CD8-positive, alpha-beta memory T cell (primary cell): ENCODE data around the gene KATNAL2. TPM values are rescaled to one million over a fixed set of nuclear protein-coding genes. Genes with fewer than 3 reads are reported as not detected.

ENCODE experiments used
- CTCF ChIA-PET: fragments of 350-600 bp; sonication (Branson Sonifier 250); formaldehyde crosslinking; loops from one replicate; lab custom pipeline; 2021; ENCODE audit warnings: antibody characterized with exemption; lab: Charles Lee
- POLR2A ChIA-PET: fragments of 350-600 bp; sonication (Branson Sonifier 250); formaldehyde crosslinking; loops from one replicate; lab custom pipeline; 2021; ENCODE audit warnings: antibody characterized with exemption; lab: Charles Lee
- DNase-seq, 5 donors: peaks; one replicate each; pipeline versions ENCODE4 v3.0.0 to v3.0.0-alpha.2; 2020 to 2022; ENCODE audit warnings: mixed read lengths in 1 of 5
- H3K27ac ChIP-seq: one replicate; pipeline ENCODE4 v1.7.0; 2013; ENCODE audit warnings: low read depth, mild to moderate bottlenecking, low read length, moderate library complexity
- H3K27me3 ChIP-seq: 2 replicates; pipeline ENCODE4 v1.7.0; 2013; ENCODE audit warnings: low read length, mild to moderate bottlenecking; ENCODE audit not compliant: insufficient read depth, poor library complexity, severe bottlenecking
- H3K36me3 ChIP-seq: 2 replicates; pipeline ENCODE4 v1.7.0; 2013; ENCODE audit warnings: mild to moderate bottlenecking, low read length, moderate library complexity; ENCODE audit not compliant: insufficient read depth
- H3K4me1 ChIP-seq: 2 replicates; pipeline ENCODE4 v1.7.0; 2013; ENCODE audit warnings: mild to moderate bottlenecking, low read length, moderate library complexity; ENCODE audit not compliant: insufficient read depth
- H3K4me3 ChIP-seq: 2 replicates; pipeline ENCODE4 v1.7.0; 2013; ENCODE audit warnings: mild to moderate bottlenecking, low read length
- H3K9me3 ChIP-seq: 2 replicates; pipeline ENCODE4 v1.7.0; 2013; ENCODE audit warnings: mild to moderate bottlenecking, low read length
- H3K27ac Mint-ChIP-seq, 8 donors: one replicate each; pipeline ENCODE4 v1.8.0; 2020 to 2021; ENCODE audit warnings: mixed read lengths in 8 of 8, mild to moderate bottlenecking in 6 of 8, inconsistent platforms in 3 of 8, moderate library complexity in 3 of 8
- H3K27me3 Mint-ChIP-seq, 2 donors: one replicate each; pipeline ENCODE4 v1.8.0; 2020 to 2021; ENCODE audit warnings: mixed read lengths in 2 of 2, mild to moderate bottlenecking in 1 of 2, moderate library complexity in 1 of 2
- H3K36me3 Mint-ChIP-seq, 3 donors: one replicate each; pipeline ENCODE4 v1.8.0; 2020 to 2021; ENCODE audit warnings: mixed read lengths in 3 of 3, inconsistent platforms in 1 of 3, mild to moderate bottlenecking in 1 of 3
- H3K4me1 Mint-ChIP-seq, 3 donors: one replicate each; pipeline ENCODE4 v1.8.0; 2020 to 2021; ENCODE audit warnings: mixed read lengths in 3 of 3, inconsistent platforms in 1 of 3, mild to moderate bottlenecking in 1 of 3
- H3K4me3 Mint-ChIP-seq, 7 donors: one replicate each; pipeline ENCODE4 v1.8.0; 2020 to 2021; ENCODE audit warnings: mixed read lengths in 7 of 7, mild to moderate bottlenecking in 6 of 7, moderate library complexity in 4 of 7, inconsistent platforms in 2 of 7
- H3K9me3 Mint-ChIP-seq, 5 donors: one replicate each; pipeline ENCODE4 v1.8.0; 2020 to 2022; ENCODE audit warnings: mixed read lengths in 5 of 5, mild to moderate bottlenecking in 3 of 5, moderate library complexity in 2 of 5, inconsistent platforms in 1 of 5
- polyA plus RNA-seq: library from polyadenylated mRNA; unstranded; fragments of 300-500 nt; fragmentation: Illumina TruSeq; gene quantifications from one replicate; pipeline ENCODE4 v1.2.3, GENCODE V29; 2021
- total RNA-seq, 2 experiments: library from RNA; stranded (reverse); gene quantifications; one replicate each; pipeline ENCODE4 v1.2.3, GENCODE V29; 2021

The KATNAL2 gene
- total and polyA plus RNA-seq, 3 experiments from 2014 or later = 0.54 to 0.98 (median 0.82) TPM

DNA sequence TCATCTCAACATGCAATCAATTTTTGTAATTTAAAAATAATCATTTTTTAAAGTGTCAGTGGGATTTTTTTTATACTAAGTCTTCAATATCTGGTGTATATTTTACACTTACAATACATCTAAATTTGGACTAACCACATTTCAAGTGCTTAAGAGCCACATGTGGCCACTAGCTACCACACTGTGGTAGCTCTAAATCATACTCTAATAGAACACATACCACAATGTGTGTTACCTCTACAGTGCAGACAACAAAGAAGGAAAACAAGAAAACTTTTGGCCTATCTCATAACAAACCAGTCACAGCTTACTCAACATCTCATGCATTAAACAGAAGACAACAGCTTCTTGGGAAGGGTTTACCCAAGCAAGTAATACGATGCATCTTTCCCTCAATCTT lies 24.6 kb upstream of the KATNAL2 start:
- Mint-ChIP-seq H3K9me3 (peaks cover 0 to 14% (median 12%) of the 10 kb centered on the region in 5 donors), H3K27ac (peak overlapping the region in 2 of 8 donors; percentile 35 to 43), H3K4me3 (no peak overlapping the region), H3K4me1 (peaks cover 43 to 69% (median 64%) of the 10 kb centered on the region in 3 donors), H3K36me3 (peaks cover 30 to 40% (median 31%) of the 10 kb centered on the region in 3 donors), H3K27me3 (no peaks in the 10 kb centered on the region)
- Histone ChIP-seq H3K4me3 (no peak overlapping the region), H3K9me3 (peaks cover 7% of the 10 kb centered on the region), H3K27ac (no peak overlapping the region), H3K4me1 (no peaks in the 10 kb centered on the region), H3K36me3 (peaks cover 7% of the 10 kb centered on the region), H3K27me3 (no peaks in the 10 kb centered on the region)
- no peak for DNase-seq
- POLR2A ChIA-PET = no interaction called here
- CTCF ChIA-PET = no interaction called here

DNA sequence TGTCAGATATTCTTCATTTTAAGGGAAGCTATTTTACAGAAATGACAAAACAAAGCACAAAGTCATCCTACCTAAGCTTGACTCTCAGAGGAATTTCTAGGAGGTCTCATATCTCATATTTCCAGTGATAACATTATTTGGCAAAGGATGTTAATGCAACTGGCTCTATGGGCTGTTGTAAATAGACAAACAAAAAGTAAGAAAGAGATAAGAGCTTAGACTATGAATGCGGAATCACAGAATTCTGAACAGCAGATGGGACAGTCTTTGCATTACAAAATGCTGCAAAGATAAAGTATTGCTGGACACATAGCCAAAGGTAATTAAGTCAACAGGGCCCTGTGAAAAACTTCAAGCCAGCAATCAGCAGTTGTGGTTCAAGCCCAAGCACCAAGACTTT lies 24.0 kb upstream of the KATNAL2 start:
- peaks cover 6% of the 10 kb centered on the region for H3K36me3 ChIP-seq
- peaks cover 26 to 36% (median 27%) of the 10 kb centered on the region in 3 donors for H3K36me3 Mint-ChIP-seq
- peaks cover 7% of the 10 kb centered on the region for H3K9me3 ChIP-seq
- H3K27me3 Mint-ChIP-seq = no peaks in the 10 kb centered on the region
- DNase-seq = no peak
- no peak overlapping the region for H3K4me3 Mint-ChIP-seq
- peaks cover 0 to 11% (median 9%) of the 10 kb centered on the region in 5 donors for H3K9me3 Mint-ChIP-seq
- POLR2A ChIA-PET = no interaction called here
- H3K27ac Mint-ChIP-seq = no peak overlapping the region
- no peak overlapping the region for H3K27ac ChIP-seq
- peaks cover 43 to 67% (median 64%) of the 10 kb centered on the region in 3 donors for H3K4me1 Mint-ChIP-seq
- no peaks in the 10 kb centered on the region for H3K4me1 ChIP-seq
- no peak overlapping the region for H3K4me3 ChIP-seq
- H3K27me3 ChIP-seq = no peaks in the 10 kb centered on the region
- CTCF ChIA-PET = no interaction called here

DNA sequence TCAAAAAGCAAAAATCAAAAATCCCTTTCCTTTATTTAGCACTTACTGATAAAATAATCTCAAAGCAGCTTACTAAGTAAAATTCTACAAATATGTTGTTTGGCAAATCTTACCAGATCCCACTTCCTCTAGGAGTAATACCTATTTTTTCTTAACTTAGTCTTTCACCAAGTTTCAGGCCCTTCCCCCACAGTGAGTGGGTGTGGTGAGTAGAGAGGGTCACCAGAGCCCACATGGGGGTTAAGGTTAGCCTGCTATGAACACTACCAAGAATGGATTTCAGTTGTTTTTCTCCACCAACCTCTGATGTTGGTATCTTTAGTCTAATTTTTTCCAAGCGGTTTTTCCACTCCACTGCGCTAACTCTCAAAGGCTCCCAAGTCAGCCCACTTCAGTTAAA lies 23.3 kb upstream of the KATNAL2 start:
- Histone ChIP-seq H3K9me3 (peaks cover 1% of the 10 kb centered on the region), H3K27me3 (no peaks in the 10 kb centered on the region), H3K27ac (no peak overlapping the region), H3K4me1 (no peaks in the 10 kb centered on the region), H3K4me3 (no peak overlapping the region), H3K36me3 (no peaks in the 10 kb centered on the region)
- CTCF ChIA-PET = no interaction called here
- POLR2A ChIA-PET = no interaction called here
- no peak overlapping the region for H3K4me3 Mint-ChIP-seq
- peaks cover 39 to 66% (median 65%) of the 10 kb centered on the region in 3 donors for H3K4me1 Mint-ChIP-seq
- peaks cover 19 to 28% (median 19%) of the 10 kb centered on the region in 3 donors for H3K36me3 Mint-ChIP-seq
- H3K9me3 Mint-ChIP-seq = peaks cover 0 to 5% (median 3%) of the 10 kb centered on the region in 5 donors
- H3K27ac Mint-ChIP-seq = peak overlapping the region in 1 of 8 donors; percentile 23
- no peak for DNase-seq
- no peaks in the 10 kb centered on the region for H3K27me3 Mint-ChIP-seq

DNA sequence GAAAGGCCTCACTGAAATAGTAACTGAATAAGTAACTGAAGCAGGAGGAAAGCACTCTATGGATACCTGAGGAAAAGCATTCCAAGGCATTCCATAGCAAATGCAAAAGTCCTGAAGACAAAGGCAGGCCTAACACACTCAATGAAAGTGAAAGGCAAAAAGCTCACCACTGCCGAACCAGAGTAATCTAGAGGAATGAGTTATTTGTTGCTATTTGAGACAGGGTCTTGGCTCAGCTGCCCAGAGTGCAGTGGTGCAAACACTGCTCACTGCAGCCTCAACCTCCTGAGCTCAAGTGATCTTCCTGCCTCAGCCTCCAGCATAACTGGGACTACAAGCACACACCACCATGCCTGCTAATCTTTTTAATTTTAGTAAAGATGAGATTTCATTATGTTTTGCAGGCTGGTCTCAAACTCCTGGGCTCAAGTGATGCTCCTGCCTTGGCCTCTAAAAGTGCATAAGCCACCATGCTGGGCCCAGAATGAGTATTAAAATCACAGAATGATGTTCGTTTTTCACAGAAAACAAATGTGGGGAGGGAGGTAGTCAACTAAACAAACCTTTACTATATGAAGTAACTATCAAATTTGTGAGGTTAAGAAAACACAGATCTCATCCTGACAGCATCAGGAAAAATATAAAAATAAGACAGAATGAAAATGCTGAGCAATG lies 18.0 kb upstream of the KATNAL2 start:
- Mint-ChIP-seq H3K27me3 (no peaks in the 10 kb centered on the region), H3K4me3 (no peak overlapping the region), H3K27ac (no peak overlapping the region), H3K4me1 (peaks cover 17 to 39% (median 38%) of the 10 kb centered on the region in 3 donors), H3K9me3 (no peaks in the 10 kb centered on the region), H3K36me3 (peaks cover 14 to 27% (median 16%) of the 10 kb centered on the region in 3 donors)
- Histone ChIP-seq H3K27me3 (no peaks in the 10 kb centered on the region), H3K4me3 (no peak overlapping the region), H3K27ac (no peak overlapping the region), H3K36me3 (no peaks in the 10 kb centered on the region), H3K4me1 (no peaks in the 10 kb centered on the region), H3K9me3 (no peaks in the 10 kb centered on the region)
- ChIA-PET POLR2A (no interaction called here), CTCF (no interaction called here)
- no peak for DNase-seq

DNA sequence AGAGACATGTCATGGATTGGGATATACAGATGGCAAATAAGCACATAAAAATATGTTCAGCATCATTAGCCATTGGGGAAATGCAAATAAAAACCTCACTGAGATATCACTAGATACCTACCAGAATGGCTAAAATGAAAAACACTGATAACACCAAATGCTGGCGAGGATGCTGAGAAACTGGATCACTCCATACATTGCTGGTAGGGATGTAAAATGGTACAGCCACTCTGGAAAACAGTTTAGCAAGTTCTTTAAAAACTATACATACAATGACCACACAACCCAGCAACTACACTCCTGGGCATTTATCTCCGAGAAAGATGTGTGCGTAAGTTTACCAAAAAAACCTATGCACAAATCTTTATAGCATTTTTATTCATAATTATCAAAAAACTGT lies 14.0 kb upstream of the KATNAL2 start:
- Mint-ChIP-seq H3K36me3 (peaks cover 17 to 23% (median 18%) of the 10 kb centered on the region in 3 donors), H3K27ac (no peak overlapping the region), H3K4me3 (no peak overlapping the region), H3K4me1 (peaks cover 33 to 49% (median 44%) of the 10 kb centered on the region in 3 donors), H3K27me3 (no peaks in the 10 kb centered on the region), H3K9me3 (no peaks in the 10 kb centered on the region)
- no peaks in the 10 kb centered on the region for H3K36me3 ChIP-seq
- H3K27ac ChIP-seq = no peak overlapping the region
- H3K4me3 ChIP-seq = no peak overlapping the region
- ChIA-PET CTCF (no interaction called here), POLR2A (no interaction called here)
- H3K9me3 ChIP-seq = no peaks in the 10 kb centered on the region
- no peaks in the 10 kb centered on the region for H3K27me3 ChIP-seq
- DNase-seq = no peak
- no peaks in the 10 kb centered on the region for H3K4me1 ChIP-seq

DNA sequence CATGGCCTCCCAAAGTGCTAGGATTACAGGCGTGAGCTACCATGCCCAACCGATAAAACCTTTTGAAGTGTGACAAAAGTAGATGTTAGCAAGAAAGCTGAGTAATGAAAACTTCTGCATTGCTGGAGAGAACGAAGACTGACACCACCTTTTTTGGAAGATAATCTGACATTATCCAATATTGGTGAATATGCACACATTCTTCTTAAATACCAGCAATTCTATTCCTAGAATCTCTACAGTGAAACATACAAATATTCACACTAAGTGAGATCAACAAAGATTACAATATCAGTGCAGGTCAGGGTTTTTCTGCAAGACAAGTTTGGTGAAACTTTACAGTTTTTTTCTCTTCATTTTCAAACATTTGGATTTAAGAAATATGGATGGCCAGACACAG lies 7.9 kb upstream of the KATNAL2 start:
- DNase-seq = no peak
- H3K4me1 ChIP-seq = no peaks in the 10 kb centered on the region
- Mint-ChIP-seq H3K4me3 (no peak overlapping the region), H3K9me3 (no peaks in the 10 kb centered on the region), H3K27me3 (no peaks in the 10 kb centered on the region), H3K4me1 (peaks cover 38 to 52% (median 40%) of the 10 kb centered on the region in 3 donors), H3K36me3 (peaks cover 2 to 4% (median 4%) of the 10 kb centered on the region in 3 donors), H3K27ac (no peak overlapping the region)
- POLR2A ChIA-PET = no interaction called here
- no peaks in the 10 kb centered on the region for H3K36me3 ChIP-seq
- H3K27ac ChIP-seq = no peak overlapping the region
- CTCF ChIA-PET = no interaction called here
- H3K9me3 ChIP-seq = no peaks in the 10 kb centered on the region
- H3K4me3 ChIP-seq = no peak overlapping the region
- no peaks in the 10 kb centered on the region for H3K27me3 ChIP-seq

DNA sequence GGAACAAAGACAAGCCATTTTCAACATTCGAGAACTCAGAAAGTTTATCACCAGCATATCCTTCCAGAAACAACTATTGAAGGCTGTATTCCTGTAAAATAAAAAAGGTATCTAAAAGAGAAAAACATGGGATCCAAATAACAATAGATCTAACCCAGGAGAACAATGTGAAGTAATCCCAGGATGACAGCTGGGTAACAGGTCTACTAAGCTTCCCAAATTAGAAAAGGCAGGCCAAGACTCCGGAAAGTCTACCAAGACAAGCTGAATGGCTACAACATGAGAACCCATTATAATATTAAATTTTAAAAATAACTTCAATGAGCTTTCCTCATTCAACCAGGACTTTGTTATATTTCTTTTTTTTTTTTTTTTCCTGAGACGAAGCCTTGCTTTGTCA lies 6.5 kb upstream of the KATNAL2 start:
- Mint-ChIP-seq H3K4me1 (peaks cover 43 to 56% (median 46%) of the 10 kb centered on the region in 3 donors), H3K27me3 (no peaks in the 10 kb centered on the region), H3K27ac (no peak overlapping the region), H3K4me3 (peak overlapping the region in 1 of 7 donors; percentile 23), H3K9me3 (no peaks in the 10 kb centered on the region), H3K36me3 (peaks cover 0 to 4% (median 2%) of the 10 kb centered on the region in 3 donors)
- ChIA-PET CTCF (no interaction called here), POLR2A (no interaction called here)
- Histone ChIP-seq H3K27ac (no peak overlapping the region), H3K27me3 (no peaks in the 10 kb centered on the region), H3K36me3 (no peaks in the 10 kb centered on the region), H3K4me1 (peaks cover 13% of the 10 kb centered on the region), H3K9me3 (no peaks in the 10 kb centered on the region), H3K4me3 (no peak overlapping the region)
- DNase-seq = no peak

DNA sequence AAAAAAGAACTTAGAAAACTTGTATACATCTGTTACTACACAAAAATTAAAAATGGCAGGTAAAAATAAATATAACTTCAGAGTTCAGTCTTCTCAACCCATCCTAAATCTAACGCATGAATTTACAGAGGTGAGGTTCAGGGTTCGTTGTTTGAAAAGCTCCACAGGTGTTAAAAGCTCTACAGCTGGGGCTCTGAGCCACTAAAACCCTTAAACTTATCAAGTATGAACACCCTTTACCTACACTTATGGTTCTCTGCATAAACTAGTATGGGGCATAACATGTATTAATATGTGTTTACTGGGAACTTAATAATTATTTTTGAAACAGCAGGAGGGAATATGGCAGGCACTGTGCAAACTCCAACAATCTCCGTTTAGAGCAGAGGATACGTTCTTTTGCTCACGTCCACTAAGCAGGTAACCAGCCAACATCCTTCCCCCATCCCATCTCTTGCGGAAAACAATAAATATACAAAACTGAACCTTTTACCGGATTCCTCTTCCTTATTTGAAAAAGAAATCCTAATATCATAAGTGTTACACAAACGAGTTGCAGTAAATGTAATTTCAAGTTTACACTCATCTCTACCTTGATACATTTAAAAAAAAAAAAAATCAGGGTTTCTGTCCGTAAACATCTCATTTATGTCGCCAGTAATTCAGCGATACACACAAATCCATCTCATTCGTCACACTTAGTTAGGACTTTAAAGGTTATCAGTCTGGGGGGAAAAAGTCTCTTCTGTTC lies 1.4 kb upstream of the KATNAL2 start:
- peak overlapping the region; percentile 78 to 95 (median 90) for H3K27ac Mint-ChIP-seq
- Histone ChIP-seq H3K4me1 (peaks cover 23% of the 10 kb centered on the region), H3K27ac (peak overlapping the region; percentile 56), H3K4me3 (peak overlapping the region; percentile 79), H3K27me3 (no peaks in the 10 kb centered on the region), H3K9me3 (no peaks in the 10 kb centered on the region), H3K36me3 (no peaks in the 10 kb centered on the region)
- no peaks in the 10 kb centered on the region for H3K27me3 Mint-ChIP-seq
- POLR2A ChIA-PET = interaction anchor here (0.6 kb wide), 2 partner anchors 92 to 741 kb away, joined by 3 read pairs; no protein-coding TSS in a partner anchor
- no peak for DNase-seq
- H3K9me3 Mint-ChIP-seq = no peaks in the 10 kb centered on the region
- peak overlapping the region; percentile 88 to 95 (median 92) for H3K4me3 Mint-ChIP-seq
- H3K36me3 Mint-ChIP-seq = peaks cover 0 to 3% (median 0%) of the 10 kb centered on the region in 3 donors
- peaks cover 38 to 53% (median 49%) of the 10 kb centered on the region in 3 donors for H3K4me1 Mint-ChIP-seq
- CTCF ChIA-PET = no interaction called here
